ENCODE measurements around the gene MRPL14.

Gene MRPL14

DNA sequence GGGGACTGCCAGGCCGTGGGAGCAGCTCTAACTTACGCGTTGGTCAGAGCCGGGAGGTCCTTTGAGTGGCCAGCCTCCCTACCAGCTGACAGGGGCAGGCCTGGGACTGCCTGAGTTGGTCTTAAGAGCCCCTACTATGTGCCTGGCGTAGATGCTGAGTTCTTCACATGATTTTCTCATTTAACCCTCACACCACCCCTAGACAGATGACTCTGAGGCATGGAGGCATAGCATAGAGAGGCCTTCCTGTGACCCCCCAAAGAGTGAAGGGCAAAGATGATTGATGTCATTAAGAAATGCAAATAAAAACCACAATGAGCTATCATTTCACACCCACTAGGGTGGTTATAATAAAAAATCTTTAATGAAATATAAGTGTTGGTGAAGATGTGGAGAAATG is 36.8 kb downstream of the MRPL14 start:
- no peak for TF ChIP-seq ZFX (IDR thresholded peaks at IDR 0.05; ENCODE audit: borderline replicate concordance)
- TF ChIP-seq, protein P1, sequence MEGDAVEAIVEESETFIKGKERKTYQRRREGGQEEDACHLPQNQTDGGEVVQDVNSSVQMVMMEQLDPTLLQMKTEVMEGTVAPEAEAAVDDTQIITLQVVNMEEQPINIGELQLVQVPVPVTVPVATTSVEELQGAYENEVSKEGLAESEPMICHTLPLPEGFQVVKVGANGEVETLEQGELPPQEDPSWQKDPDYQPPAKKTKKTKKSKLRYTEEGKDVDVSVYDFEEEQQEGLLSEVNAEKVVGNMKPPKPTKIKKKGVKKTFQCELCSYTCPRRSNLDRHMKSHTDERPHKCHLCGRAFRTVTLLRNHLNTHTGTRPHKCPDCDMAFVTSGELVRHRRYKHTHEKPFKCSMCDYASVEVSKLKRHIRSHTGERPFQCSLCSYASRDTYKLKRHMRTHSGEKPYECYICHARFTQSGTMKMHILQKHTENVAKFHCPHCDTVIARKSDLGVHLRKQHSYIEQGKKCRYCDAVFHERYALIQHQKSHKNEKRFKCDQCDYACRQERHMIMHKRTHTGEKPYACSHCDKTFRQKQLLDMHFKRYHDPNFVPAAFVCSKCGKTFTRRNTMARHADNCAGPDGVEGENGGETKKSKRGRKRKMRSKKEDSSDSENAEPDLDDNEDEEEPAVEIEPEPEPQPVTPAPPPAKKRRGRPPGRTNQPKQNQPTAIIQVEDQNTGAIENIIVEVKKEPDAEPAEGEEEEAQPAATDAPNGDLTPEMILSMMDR (IDR thresholded peaks at IDR 0.05) = no peak
- no peak overlapping the region for H3K27ac ChIP-seq

DNA sequence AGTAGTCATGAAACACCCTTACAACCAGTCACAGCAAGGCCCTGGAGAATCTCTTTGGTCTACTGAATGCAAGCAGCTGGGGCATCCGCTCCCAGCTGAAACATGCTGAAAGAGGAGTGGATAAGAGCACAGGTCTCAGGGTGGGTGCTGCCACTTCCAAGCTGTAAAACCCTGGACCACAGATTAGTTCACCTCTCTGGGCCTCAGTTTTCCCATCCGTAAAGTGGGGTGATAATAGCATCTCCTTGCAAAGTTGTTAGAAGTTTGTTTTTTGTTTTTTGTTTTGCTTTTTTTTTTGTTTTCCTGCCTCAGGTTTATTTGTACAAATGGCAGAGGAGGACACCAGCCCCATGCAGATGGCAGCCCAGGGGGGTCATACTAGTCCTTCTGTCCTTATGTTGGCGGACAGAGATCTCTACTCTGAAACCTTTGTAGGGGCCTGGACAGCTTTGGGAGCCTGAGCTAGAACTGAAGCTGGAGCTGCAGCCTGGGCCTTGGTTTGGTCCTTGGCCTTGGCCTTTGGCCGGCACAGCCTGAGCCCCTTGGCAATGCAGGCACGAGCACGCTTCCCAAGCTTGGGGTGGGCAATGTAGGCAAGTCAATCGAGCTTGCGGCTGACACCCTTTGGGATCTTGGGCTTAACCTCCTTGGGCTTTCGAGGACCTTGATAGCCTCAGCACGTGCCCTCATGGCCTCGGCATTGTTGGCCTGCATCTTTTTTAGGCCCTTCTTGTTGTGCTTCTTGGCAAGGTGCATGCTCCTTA is 38.2 kb downstream of the MRPL14 start:
- H3K27ac ChIP-seq = no peak overlapping the region
- no peak for TF ChIP-seq ZFX (IDR thresholded peaks at IDR 0.05; ENCODE audit: borderline replicate concordance)
- TF ChIP-seq, protein P1 (IDR thresholded peaks at IDR 0.05) = no peak

GRCh38 chr6:44087623-44088022 is 39.6 kb downstream of the MRPL14 start:
- no peak overlapping the region for H3K27ac ChIP-seq
- TF ChIP-seq, protein P1 (IDR thresholded peaks at IDR 0.05) = no peak
- TF ChIP-seq ZFX (IDR thresholded peaks at IDR 0.05; ENCODE audit: borderline replicate concordance) = no peak

- H3K27ac ChIP-seq = no peak overlapping the region
- TF ChIP-seq ZFX (IDR thresholded peaks at IDR 0.05; ENCODE audit: borderline replicate concordance) = no peak
Measured at GRCh38 chr6:44086931-44087574, 40.2 kb downstream of the MRPL14 start.

DNA sequence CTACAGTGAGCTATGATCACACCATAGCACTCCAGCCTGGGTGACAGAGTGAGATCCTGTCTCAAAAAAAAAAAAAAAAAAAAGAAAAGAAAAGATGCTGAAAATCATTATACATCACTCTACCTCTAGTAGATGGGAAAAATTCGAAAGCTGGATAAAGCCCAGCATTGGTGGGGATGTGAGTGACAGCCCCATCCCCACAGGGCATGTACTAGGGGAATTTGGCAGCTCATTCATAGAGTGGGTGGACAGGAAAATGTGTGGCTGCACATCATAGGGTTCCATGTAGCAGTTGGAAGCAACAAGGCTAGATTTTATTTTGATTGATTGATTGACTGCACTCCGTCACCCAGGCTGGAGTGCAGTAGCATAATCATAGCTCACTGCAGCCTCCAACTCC is 42.0 kb downstream of the MRPL14 start:
- TF ChIP-seq, protein P1 (IDR thresholded peaks at IDR 0.05) = no peak
- peak overlapping the region; percentile 63 for H3K27ac ChIP-seq

DNA sequence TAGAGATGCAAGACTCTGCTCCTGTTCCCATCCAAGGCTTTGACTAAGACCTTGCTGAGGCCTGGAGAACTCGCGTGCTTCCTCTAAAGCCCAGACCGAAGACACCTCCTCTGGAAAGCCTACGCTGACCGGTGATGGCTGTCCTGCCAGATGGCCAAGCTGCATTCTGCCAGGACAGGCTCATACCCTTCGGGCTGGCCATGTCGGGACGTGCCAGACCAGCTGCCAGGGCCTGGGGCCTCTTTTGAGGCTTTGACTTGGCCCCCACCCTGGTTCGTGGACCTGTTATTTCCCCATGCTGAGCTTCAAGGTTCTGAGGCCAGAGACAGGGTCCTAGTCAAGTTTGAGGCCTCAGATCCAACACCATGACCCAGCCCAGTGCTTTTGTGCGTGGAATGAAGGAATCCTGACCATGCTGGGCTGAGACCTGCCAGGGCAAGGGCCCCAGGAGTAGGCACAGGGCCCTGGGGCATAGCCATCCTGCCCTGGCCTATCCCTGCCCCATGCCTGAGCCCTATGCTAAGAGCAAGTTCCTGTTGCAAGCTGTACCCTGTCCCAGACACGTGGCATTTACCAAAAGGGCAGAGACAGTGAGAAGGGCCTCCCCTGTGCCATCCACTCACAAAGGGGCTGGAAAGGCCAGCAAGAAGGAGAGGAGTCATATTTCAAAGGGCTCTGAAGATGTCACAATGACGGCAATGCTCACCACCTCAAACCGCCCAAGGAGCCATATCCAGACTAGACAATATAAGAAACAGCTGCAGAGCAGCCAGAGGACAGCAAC is 42.8 kb downstream of the MRPL14 start:
- H3K27ac ChIP-seq = peak overlapping the region; percentile 63
- TF ChIP-seq, protein P1 (IDR thresholded peaks at IDR 0.05) = no peak
- no peak for TF ChIP-seq ZFX (IDR thresholded peaks at IDR 0.05; ENCODE audit: borderline replicate concordance)

- TF ChIP-seq, protein P1 (IDR thresholded peaks at IDR 0.05) = no peak
- TF ChIP-seq ZFX (IDR thresholded peaks at IDR 0.05; ENCODE audit: borderline replicate concordance) = no peak
- no peak overlapping the region for H3K27ac ChIP-seq
Measured at GRCh38 chr6:44082872-44083321, 44.4 kb downstream of the MRPL14 start.
